A673 (cell line): ENCODE data around the gene ARL16.

Source experiments
- CTCF ChIP-seq: fragments of 300-800, 200-600 bp; sonication (generic); conservative IDR thresholded peaks from 2 replicates; pipeline ENCODE4 v1.5.1; 2017; ENCODE audit warnings: low read depth, mild to moderate bottlenecking, antibody characterized with exemption, low read length, moderate library complexity, mixed read lengths
- EZH2 ChIP-seq: fragments of 200-600 bp; sonication (generic); IDR thresholded peaks from 2 replicates; pipeline ENCODE4 v1.6.1; 2017; ENCODE audit warnings: borderline replicate concordance, low read depth, mild to moderate bottlenecking, mixed read lengths, antibody characterized with exemption, low read length; ENCODE audit not compliant: poor library complexity, severe bottlenecking

- no peak for TF ChIP-seq CTCF
- no peak for TF ChIP-seq EZH2
These were observed 880 bp upstream of the ARL16 start for GRCh38 chr17:81684442-81684911.
